Middle frontal gyrus (tissue), 1 donor: ENCODE results near the gene ANKRD29.
"Not testable (repeated sequence)": the region's sequence is repeated elsewhere in the genome, so short reads cannot be mapped to it uniquely, and the experiment has no call there.

Experiments used
- DNase-seq: peaks from one replicate; pipeline ENCODE4 v3.0.0-alpha.2; 2015; ENCODE audit warnings: low spot score; ENCODE audit errors: extremely low spot score

Gene ANKRD29

GRCh38 chr18:23616258-23616657 lies 46.5 kb downstream of the ANKRD29 start:
- no peak for DNase-seq

- DNase-seq: no peak
Measured at GRCh38 chr18:23614891-23615290, 47.8 kb downstream of the ANKRD29 start.

DNA sequence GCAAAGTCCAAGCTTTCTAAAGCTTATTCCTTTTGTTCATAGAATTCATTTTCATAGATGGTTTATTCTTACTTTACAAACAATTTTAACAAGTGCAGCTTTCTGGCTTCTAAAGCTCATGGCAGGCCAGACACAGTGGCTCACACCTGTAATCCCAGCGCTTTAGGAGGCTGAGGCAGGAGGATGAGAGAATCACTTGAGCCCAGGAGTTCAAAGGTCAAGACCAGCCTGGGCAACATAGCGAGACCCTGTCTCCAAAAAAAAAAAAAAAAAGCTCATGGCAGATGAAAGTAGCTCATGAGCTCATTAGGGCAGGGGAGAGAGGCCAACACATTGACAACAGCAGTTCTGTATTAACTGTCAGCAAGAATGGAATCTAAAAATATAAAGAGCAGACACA lies 48.3 kb downstream of the ANKRD29 start:
- DNase-seq: no peak

DNA sequence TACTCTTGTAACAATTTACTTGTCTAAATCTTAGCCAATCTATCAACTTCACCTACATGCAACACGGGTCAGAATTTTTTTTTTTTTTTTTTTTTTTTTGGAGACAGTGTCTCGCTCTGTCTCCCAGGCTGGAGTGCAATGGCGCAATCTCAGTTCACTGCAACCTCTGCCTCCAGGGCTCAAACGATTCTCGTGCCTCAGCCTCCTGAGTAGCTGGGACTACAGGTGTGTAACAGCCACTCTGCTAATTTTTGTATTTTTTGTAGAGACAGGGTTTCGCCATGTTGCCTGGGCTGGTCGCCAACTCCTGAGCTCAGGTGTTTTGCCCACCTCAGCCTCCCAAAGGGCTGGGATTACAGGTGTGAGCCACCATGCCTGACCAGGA lies 49.6 kb downstream of the ANKRD29 start:
- not testable (repeated sequence) for DNase-seq

- DNase-seq: no peak
Measured at GRCh38 chr18:23612434-23613090, 50.1 kb downstream of the ANKRD29 start.

DNA sequence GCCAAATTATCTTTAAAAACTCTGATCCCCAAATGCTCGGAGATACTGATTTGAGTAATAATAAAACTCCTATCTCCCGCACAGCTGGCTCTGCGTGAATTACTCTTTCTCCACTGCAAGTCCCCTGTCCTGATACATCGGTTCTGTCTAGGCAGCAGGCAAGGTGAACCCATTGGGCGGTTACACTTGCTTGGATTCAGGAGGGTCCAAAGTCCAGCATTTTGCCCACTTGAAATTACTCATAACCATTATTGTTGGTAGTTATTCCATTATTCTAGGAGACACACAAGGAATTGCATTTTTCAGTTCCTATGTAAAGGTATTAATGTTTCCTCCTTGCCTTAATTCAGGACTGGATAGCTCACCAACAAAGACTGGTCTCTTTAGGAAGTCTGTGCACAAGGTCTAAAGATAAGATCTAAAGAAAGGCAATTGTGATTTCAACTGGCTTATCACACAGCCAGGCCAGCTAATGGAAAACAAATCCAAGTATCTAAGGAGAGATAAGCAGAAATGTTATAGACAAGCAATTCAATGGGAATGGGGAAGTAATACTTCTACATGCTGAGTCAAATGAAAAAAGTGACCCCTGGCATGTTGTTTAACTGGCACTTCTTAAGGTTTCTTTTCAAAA lies 53.2 kb downstream of the ANKRD29 start:
- no peak for DNase-seq

GRCh38 chr18:23608211-23608610 lies 54.5 kb downstream of the ANKRD29 start:
- DNase-seq: no peak

- no peak for DNase-seq
Measured at GRCh38 chr18:23605941-23606340, 56.8 kb downstream of the ANKRD29 start.

GRCh38 chr18:23599809-23600208 lies 62.9 kb downstream of the ANKRD29 start:
- no peak for DNase-seq

DNA sequence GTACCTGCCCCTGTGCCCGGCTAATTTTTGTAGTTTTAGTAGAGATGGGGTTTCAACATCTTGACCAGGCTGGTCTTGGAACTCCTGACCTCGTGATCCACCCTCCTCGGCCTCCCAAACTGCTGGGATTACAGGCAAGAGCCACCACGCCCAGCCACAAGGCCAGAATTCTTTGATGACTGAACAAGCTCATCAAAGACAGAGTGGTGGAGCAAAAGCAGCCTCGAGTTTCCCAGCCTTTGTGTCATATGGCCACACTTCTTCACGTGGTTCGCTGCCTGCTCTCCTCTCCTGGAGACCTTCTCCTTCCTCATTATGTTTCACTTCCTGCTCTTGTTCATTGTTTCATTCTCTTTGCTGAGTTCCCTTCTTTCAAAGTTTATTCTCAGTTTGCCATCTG lies 66.5 kb downstream of the ANKRD29 start:
- no peak for DNase-seq

- DNase-seq: no peak
Measured at GRCh38 chr18:23595591-23595990, 67.1 kb downstream of the ANKRD29 start.

DNA sequence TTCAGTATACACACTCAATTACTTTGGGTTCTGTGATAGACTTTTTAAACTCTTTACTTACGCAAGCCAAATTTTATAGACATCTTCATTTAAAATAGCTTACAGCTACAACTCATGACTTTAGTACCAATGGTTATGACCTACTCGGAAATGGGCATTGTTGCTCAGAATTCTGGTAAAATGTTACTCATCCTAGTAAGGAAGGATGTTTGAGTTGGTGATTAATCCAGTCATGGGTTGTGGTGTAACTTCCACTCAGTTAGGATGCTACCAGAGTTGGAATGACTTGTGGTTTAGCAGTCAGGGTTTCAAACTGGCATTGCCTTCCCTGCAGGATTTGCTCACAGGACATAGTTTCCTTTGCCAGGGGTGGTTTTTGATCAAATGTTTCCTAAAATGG lies 69.0 kb downstream of the ANKRD29 start:
- no peak for DNase-seq

DNA sequence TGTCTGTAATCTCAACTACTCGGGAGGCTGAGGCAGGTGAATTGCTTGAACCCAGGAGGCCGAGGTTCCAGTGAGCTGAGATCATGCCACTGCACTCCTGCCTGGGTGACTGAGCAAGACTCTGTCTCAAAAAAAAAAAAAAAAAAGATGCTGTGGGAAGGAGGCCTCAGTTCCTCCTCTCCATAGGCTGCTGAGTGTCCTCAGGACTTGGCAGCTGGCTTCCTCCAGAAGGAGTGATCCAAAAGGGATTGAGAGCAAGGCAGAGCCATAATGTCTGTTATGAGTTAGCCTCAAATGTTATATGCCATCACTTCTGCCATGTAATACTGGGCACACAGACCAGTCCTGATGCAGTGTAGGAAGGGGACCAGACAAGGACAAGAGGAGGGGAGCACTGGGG lies 69.8 kb downstream of the ANKRD29 start:
- no peak for DNase-seq

DNA sequence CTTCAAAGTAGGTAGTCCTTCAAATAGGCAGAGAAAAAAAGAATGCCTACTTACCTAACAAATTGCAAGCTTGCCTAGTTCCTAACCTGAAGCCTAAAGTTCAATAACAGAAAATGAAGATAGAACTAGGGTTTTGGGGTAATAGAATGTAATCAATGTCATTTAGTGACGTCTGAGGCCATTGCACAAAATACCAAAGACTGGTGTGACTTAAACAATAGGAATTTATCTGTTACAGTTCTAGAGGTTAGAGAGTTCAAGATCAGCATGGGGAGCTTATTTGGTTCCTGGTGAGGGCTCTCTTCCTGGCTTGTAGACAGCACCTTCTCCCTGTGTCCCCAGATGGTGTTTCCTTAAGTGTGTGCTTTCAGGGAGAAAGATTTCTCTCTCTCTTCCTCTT lies 71.7 kb downstream of the ANKRD29 start:
- no peak for DNase-seq

- no peak for DNase-seq
Measured at GRCh38 chr18:23588836-23589560, 73.7 kb downstream of the ANKRD29 start.

DNA sequence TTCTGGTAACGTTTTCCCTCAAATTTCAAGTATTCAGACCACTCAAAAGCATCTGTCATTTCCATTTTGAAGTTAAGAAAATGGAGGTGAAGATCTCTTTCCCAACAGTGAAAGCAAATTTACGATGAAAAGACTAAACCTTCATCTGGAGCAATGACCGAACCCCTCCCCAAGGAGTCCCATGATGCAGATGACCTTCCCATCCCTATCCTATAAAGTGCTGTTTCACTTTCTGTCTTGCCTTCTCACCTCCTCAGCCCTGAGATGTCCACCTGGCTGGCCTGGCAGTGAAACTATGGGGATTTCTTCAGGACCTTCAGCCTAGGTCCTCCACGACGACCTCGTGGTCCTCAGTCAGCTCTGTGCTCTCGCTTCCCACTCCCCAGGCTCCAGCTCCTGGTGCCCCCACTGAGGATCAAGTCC lies 75.5 kb downstream of the ANKRD29 start:
- DNase-seq: no peak

GRCh38 chr18:23586249-23587196 lies 76.2 kb downstream of the ANKRD29 start, which contains the start of gene NPC1:
TSS of gene NPC1 (minus strand) at chr18:23586506. CDS start at chr18:23586343, 163 bp downstream.
- DNase-seq: peak; percentile 88

DNA sequence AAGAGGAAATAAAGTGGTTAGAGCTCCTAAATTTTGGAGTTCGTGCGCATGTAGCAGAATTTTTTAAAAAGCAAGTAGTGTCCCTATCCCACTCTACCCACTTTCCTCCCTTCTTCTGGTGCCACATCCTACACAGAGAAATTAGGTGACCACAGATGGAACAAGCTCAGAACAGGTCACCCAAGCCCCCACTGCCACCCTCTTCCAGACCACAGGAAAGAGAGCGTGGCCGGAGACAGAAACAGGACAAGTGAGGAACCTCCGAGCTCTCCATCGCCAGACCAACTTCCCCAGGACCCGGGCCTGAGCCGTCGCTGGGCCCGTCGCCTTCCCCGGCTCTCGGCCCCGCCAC lies 76.8 kb downstream of the ANKRD29 start:
- no peak for DNase-seq

- no peak for DNase-seq
Measured at GRCh38 chr18:23585007-23585871, 77.5 kb downstream of the ANKRD29 start.
